H1 (cell line): ENCODE results near the gene UBE4A. TPM values are rescaled to one million over a fixed set of nuclear protein-coding genes. Genes with fewer than 3 reads are reported as not detected.

ENCODE experiments used
- CTCF ChIA-PET: fragments of 300-600 bp; sonication (Branson Sonifier 250); formaldehyde crosslinking; loops from one replicate; lab custom pipeline; 2021; ENCODE audit not compliant: partially characterized antibody; lab: Charles Lee
- POLR2A ChIA-PET: fragments of 300-600 bp; sonication (Branson Sonifier 250); formaldehyde crosslinking; loops from one replicate; lab custom pipeline; 2021; ENCODE audit warnings: inconsistent platforms; ENCODE audit not compliant: partially characterized antibody; lab: Charles Lee
- DNase-seq, 2 experiments: peaks; one replicate each; pipeline versions ENCODE4 v3.0.0 to v3.0.0-alpha.2; 2010 to 2022; ENCODE audit warnings: low spot score in 2 of 2, low read depth in 1 of 2, mixed read lengths in 1 of 2
- FAIRE-seq: peaks from 2 replicates; lab custom pipeline; 2011; peaks lifted over from hg19 to GRCh38; lab: Jason Lieb, UNC
- H2AFZ ChIP-seq: 2 replicates; pipeline ENCODE4 v1.8.1; 2012; ENCODE audit warnings: low read length, inconsistent platforms
- H2AK5ac ChIP-seq: 2 replicates; pipeline ENCODE4 v1.6.1; 2013; ENCODE audit warnings: low read depth, low read length
- H2BK120ac ChIP-seq: replicated peaks from 2 replicates; pipeline ENCODE3; 2013; ENCODE audit warnings: low read depth, low read length, inconsistent platforms
- H2BK12ac ChIP-seq: 2 replicates; pipeline ENCODE4 v1.6.1; 2013; ENCODE audit warnings: low read depth, low read length
- H2BK15ac ChIP-seq: 2 replicates; pipeline ENCODE4 v1.6.1; 2013; ENCODE audit warnings: low read length
- H2BK20ac ChIP-seq: 2 replicates; pipeline ENCODE4 v1.6.1; 2013; ENCODE audit warnings: low read length
- H2BK5ac ChIP-seq: 2 replicates; pipeline ENCODE4 v1.6.1; 2013; ENCODE audit warnings: low read depth, low read length
- H3K14ac ChIP-seq: 2 replicates; pipeline ENCODE4 v1.6.1; 2013; ENCODE audit warnings: inconsistent platforms; ENCODE audit not compliant: insufficient read length
- H3K18ac ChIP-seq: 2 replicates; pipeline ENCODE4 v1.6.1; 2013; ENCODE audit warnings: low read length; ENCODE audit errors: extremely low read depth
- H3K23ac ChIP-seq: 2 replicates; pipeline ENCODE4 v1.6.1; 2013; ENCODE audit warnings: inconsistent platforms; ENCODE audit not compliant: insufficient read length
- H3K23me2 ChIP-seq: 2 replicates; pipeline ENCODE4 v1.6.1; 2013; ENCODE audit warnings: low read depth, low read length
- H3K27ac ChIP-seq: 2 replicates; pipeline ENCODE4 v1.6.1; 2011; ENCODE audit warnings: low read depth, low read length, inconsistent platforms
- H3K27me3 ChIP-seq, 4 experiments: replicated peaks in 1 of 4; 1 replicate in 1 of 4; 2 replicates in 3 of 4; pipeline versions ENCODE4 v1.6.1 to v1.8.1; 2011 to 2013; ENCODE audit warnings: low read length in 3 of 4, mild to moderate bottlenecking in 3 of 4, inconsistent platforms in 2 of 4, mixed read lengths in 2 of 4, moderate library complexity in 1 of 4; ENCODE audit not compliant: control insufficient read depth in 3 of 4, insufficient read depth in 3 of 4; ENCODE audit errors: extremely low read depth in 1 of 4
- H3K36me3 ChIP-seq, 4 experiments: 2 replicates each; pipeline versions ENCODE4 v1.6.1 to v1.8.1; 2011 to 2013; ENCODE audit warnings: mild to moderate bottlenecking in 4 of 4, low read length in 3 of 4, moderate library complexity in 2 of 4, control low read depth in 1 of 4, inconsistent platforms in 1 of 4; ENCODE audit not compliant: insufficient read depth in 4 of 4, control insufficient read depth in 2 of 4
- H3K4ac ChIP-seq: replicated peaks from 2 replicates; pipeline ENCODE3; 2013; ENCODE audit warnings: low read length, low read depth, mixed read lengths, inconsistent platforms; ENCODE audit not compliant: insufficient read length
- H3K4me1 ChIP-seq, 4 experiments: replicated peaks in 1 of 4; 1 replicate in 1 of 4; 2 replicates in 3 of 4; pipeline versions ENCODE4 v1.6.1 to v1.8.1; 2011 to 2013; ENCODE audit warnings: low read length in 3 of 4, inconsistent platforms in 2 of 4, mixed read lengths in 1 of 4; ENCODE audit not compliant: insufficient read depth in 4 of 4, control insufficient read depth in 3 of 4
- H3K4me2 ChIP-seq, 2 experiments: 2 replicates each; pipeline versions ENCODE4 v1.6.1 to v1.8.1; 2011 to 2013; ENCODE audit warnings: low read depth in 2 of 2, low read length in 2 of 2, control low read depth in 1 of 2, inconsistent platforms in 1 of 2, mild to moderate bottlenecking in 1 of 2; ENCODE audit not compliant: insufficient read depth in 1 of 2
- H3K4me3 ChIP-seq, 4 experiments: fragments of 200-600, 300-600 bp in 1 of 4; sonication (generic), shearing (Covaris generic), sonication (Bioruptor Twin) in 1 of 4; 2 replicates each; pipeline versions ENCODE4 v1.5.1 to v1.8.1; 2011 to 2016; ENCODE audit warnings: low read length in 4 of 4, low read depth in 3 of 4, control low read depth in 2 of 4, inconsistent platforms in 2 of 4, mild to moderate bottlenecking in 2 of 4, mixed read lengths in 1 of 4, moderate library complexity in 1 of 4; ENCODE audit not compliant: insufficient read depth in 2 of 4; ENCODE audit errors: extremely low read depth in 1 of 4
- H3K56ac ChIP-seq: replicated peaks from 2 replicates; pipeline ENCODE3; 2013; ENCODE audit warnings: low read depth, mild to moderate bottlenecking, mixed read lengths, low read length, inconsistent platforms; ENCODE audit not compliant: insufficient read length
- H3K79me1 ChIP-seq: 2 replicates; pipeline ENCODE4 v1.6.1; 2013; ENCODE audit warnings: low read depth, low read length, control low read depth
- H3K79me2 ChIP-seq, 2 experiments: 2 replicates each; pipeline versions ENCODE4 v1.6.1 to v1.8.1; 2012 to 2013; ENCODE audit warnings: low read length in 2 of 2, mild to moderate bottlenecking in 2 of 2, inconsistent platforms in 1 of 2; ENCODE audit not compliant: insufficient read depth in 2 of 2, control insufficient read depth in 1 of 2
- H3K9ac ChIP-seq, 4 experiments: replicated peaks in 1 of 4; 1 replicate in 1 of 4; 2 replicates in 3 of 4; pipeline versions ENCODE4 v1.6.1 to v1.8.1; 2011 to 2013; ENCODE audit warnings: low read depth in 3 of 4, low read length in 3 of 4, control low read depth in 2 of 4, mild to moderate bottlenecking in 2 of 4, moderate library complexity in 2 of 4, inconsistent platforms in 1 of 4; ENCODE audit errors: extremely low read depth in 1 of 4
- H3K9me3 ChIP-seq, 2 experiments: 2 replicates each; pipeline versions ENCODE4 v1.6.1 to v1.8.1; 2012 to 2013; ENCODE audit warnings: mild to moderate bottlenecking in 2 of 2, moderate library complexity in 2 of 2, control low read depth in 1 of 2, inconsistent platforms in 1 of 2, low read depth in 1 of 2, low read length in 1 of 2, mixed read lengths in 1 of 2; ENCODE audit not compliant: insufficient read depth in 2 of 2
- H4K20me1 ChIP-seq, 2 experiments: replicated peaks in 1 of 2; 2 replicates each; pipeline versions ENCODE3 to v1.8.1; 2011 to 2013; ENCODE audit warnings: inconsistent platforms in 2 of 2, low read length in 2 of 2, mild to moderate bottlenecking in 1 of 2; ENCODE audit not compliant: insufficient read depth in 2 of 2, control insufficient read depth in 1 of 2
- H4K5ac ChIP-seq: 2 replicates; pipeline ENCODE4 v1.6.1; 2013; ENCODE audit warnings: low read length, low read depth, mixed read lengths, inconsistent platforms; ENCODE audit not compliant: insufficient read length
- H4K8ac ChIP-seq: 2 replicates; pipeline ENCODE4 v1.8.0; 2013; ENCODE audit warnings: mild to moderate bottlenecking, moderate library complexity, low read length, inconsistent platforms; ENCODE audit not compliant: insufficient read depth; ENCODE audit errors: extremely low read depth
- H4K91ac ChIP-seq: replicated peaks from 2 replicates; pipeline ENCODE3; 2013; ENCODE audit warnings: low read length, mixed read lengths, inconsistent platforms; ENCODE audit not compliant: insufficient read length
- CREB1 ChIP-seq: IDR thresholded peaks from 2 replicates; pipeline ENCODE4 v1.6.1; 2012; ENCODE audit warnings: inconsistent platforms
- CTBP2 ChIP-seq: IDR thresholded peaks from 2 replicates; pipeline ENCODE4 v1.7.0; 2011; ENCODE audit warnings: borderline replicate concordance, mild to moderate bottlenecking, moderate library complexity, mixed read lengths, low read length; ENCODE audit not compliant: insufficient read depth, insufficient read length
- EP300 ChIP-seq, 2 experiments: IDR thresholded peaks; 1 replicate in 1 of 2; 2 replicates in 1 of 2; pipeline ENCODE4 v1.6.1; 2011 to 2012; ENCODE audit warnings: low read depth in 2 of 2, low read length in 2 of 2, mild to moderate bottlenecking in 2 of 2, borderline replicate concordance in 1 of 2, inconsistent platforms in 1 of 2, moderate library complexity in 1 of 2
- FOSL1 ChIP-seq: IDR thresholded peaks from 2 replicates; pipeline ENCODE4 v1.6.1; 2011; ENCODE audit warnings: mild to moderate bottlenecking, low read depth, low read length, moderate library complexity; ENCODE audit not compliant: insufficient read depth
- KDM5A ChIP-seq: fragments of 200-600 bp; IDR thresholded peaks from 2 replicates; pipeline ENCODE4 v1.7.1; 2012; ENCODE audit warnings: mild to moderate bottlenecking, low read length, inconsistent platforms, mixed read lengths
- RFX5 ChIP-seq: IDR thresholded peaks from 2 replicates; pipeline ENCODE4 v1.6.1; 2011; ENCODE audit warnings: low read depth, low read length, improper control_type of control experiment, borderline replicate concordance
- RXRA ChIP-seq: IDR thresholded peaks from 2 replicates; pipeline ENCODE4 v1.6.1; 2011; ENCODE audit warnings: low read depth, mild to moderate bottlenecking, low read length, moderate library complexity; ENCODE audit not compliant: insufficient read depth
- SP1 ChIP-seq: IDR thresholded peaks from 2 replicates; pipeline ENCODE4 v1.6.1; 2011; ENCODE audit warnings: low read depth, low read length
- TBP ChIP-seq: IDR thresholded peaks from 2 replicates; pipeline ENCODE4 v1.6.1; 2011; ENCODE audit warnings: low read depth, low read length, improper control_type of control experiment
- TCF12 ChIP-seq: IDR thresholded peaks from 2 replicates; pipeline ENCODE4 v1.6.1; 2011; ENCODE audit warnings: low read depth, mild to moderate bottlenecking, low read length
- WGBS, 2 experiments: shearing (Covaris generic) in 1 of 2; methylation state at CpG; one replicate each; pipeline versions ENCODE4 v1.1.6 to v1.1.7; 2013 to 2015; ENCODE audit warnings: low lambda C conversion rate in 2 of 2, mixed read lengths in 2 of 2, inconsistent platforms in 1 of 2, low coverage in 1 of 2, missing lambda C conversion rate in 1 of 2; ENCODE audit not compliant: insufficient replicate concordance in 2 of 2, insufficient coverage in 1 of 2, insufficient read length in 1 of 2; ENCODE audit errors: extremely low coverage in 1 of 2, missing lambda C conversion rate in 1 of 2; 5-methylcytosine and 5-hydroxymethylcytosine counted together
- polyA plus RNA-seq, 7 experiments: library from polyadenylated mRNA; depleted of rRNA in 3 of 7; stranded (reverse) in 5 of 7; unstranded in 2 of 7; fragments of >200 nt in 5 of 7; fragments of 200-250 nt in 2 of 7; gene quantifications; 1 replicate in 5 of 7; 2 replicates in 1 of 7; 4 replicates in 1 of 7; pipeline versions ENCODE4 v1.2.1 to v1.2.3, GENCODE V29; 2011 to 2013; ENCODE audit warnings: missing spikeins in 2 of 7, mixed read lengths in 2 of 7
- total RNA-seq: library from RNA; stranded (reverse); fragmentation: NEBNext Ultra II Directional; extraction: Animal tissue kit (Norgen Biotek cat#: 25700); gene quantifications from 2 replicates; pipeline ENCODE4 v1.2.1, GENCODE V29; 2021
- TF ChIP-seq, protein P1 (sequence below), 3 experiments: IDR thresholded peaks; 1 replicate in 2 of 3; 2 replicates in 1 of 3; pipeline versions ENCODE4 v1.5.1 to v1.6.1; 2011; ENCODE audit warnings: low read length in 3 of 3, mild to moderate bottlenecking in 3 of 3, inconsistent platforms in 2 of 3, low read depth in 1 of 3, moderate library complexity in 1 of 3; ENCODE audit not compliant: insufficient read depth in 1 of 3; ENCODE audit errors: control extremely low read depth in 1 of 3
- TF ChIP-seq, protein P2 (sequence below): IDR thresholded peaks from 2 replicates; pipeline ENCODE4 v1.6.1; 2012; ENCODE audit warnings: inconsistent platforms

The UBE4A gene
- total and polyA plus RNA-seq, 2 of the 8 experiments (the other 6 are each of a cell fraction or from before 2014, with no cell fraction given) = 11.3 to 34.5 TPM

DNA sequence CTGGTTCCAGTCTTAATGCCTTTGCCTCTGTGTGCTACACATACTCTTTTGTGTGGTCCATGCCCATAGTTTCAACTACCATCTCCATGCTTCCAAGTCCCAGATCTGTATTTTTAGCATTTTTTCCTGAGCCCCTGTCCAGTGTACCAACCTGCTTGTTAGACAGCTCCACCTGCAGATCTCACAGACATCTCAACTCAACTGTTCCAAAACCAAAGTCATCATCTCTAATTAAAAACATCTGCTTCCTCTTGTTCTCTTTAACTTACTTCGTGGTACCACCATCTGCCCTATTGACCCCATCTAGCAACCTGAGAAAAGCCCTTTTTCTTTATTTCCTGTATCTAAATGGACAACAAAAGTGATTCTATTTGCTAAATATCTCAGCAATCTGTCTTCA, 68.3 kb downstream of the UBE4A start:
- 71% methylated on average over 1 of the region's 1 CpG; no CpG with 5 or more reads in 1 of the 2 experiments for WGBS, 2 experiments
- Histone ChIP-seq H3K79me2 (no peaks in the 10 kb centered on the region), H3K14ac (no peak overlapping the region), H3K4me1 (no peaks in the 10 kb centered on the region), H2AK5ac (no peak overlapping the region), H4K91ac (no peak overlapping the region), H3K9me3 (no peaks in the 10 kb centered on the region), H2BK5ac (no peak overlapping the region), H3K9ac (no peak overlapping the region), H3K79me1 (no peaks in the 10 kb centered on the region), H3K36me3 (no peaks in the 10 kb centered on the region), H2BK12ac (no peak overlapping the region), H4K8ac (no peak overlapping the region), H3K4ac (no peak overlapping the region), H3K4me2 (no peak overlapping the region), H4K5ac (no peak overlapping the region), H4K20me1 (no peaks in the 10 kb centered on the region), H3K27me3 (no peaks in the 10 kb centered on the region), H2BK15ac (no peak overlapping the region), H3K4me3 (no peak overlapping the region), H2AFZ (no peak overlapping the region), H3K56ac (no peak overlapping the region), H3K23me2 (no peaks in the 10 kb centered on the region), H2BK120ac (no peak overlapping the region)
- CTCF ChIA-PET = no interaction called here
- DNase-seq (no peak), FAIRE-seq (no peak)
- POLR2A ChIA-PET = interaction anchor here (0.8 to 2.1 kb wide), 3 partner anchors 8 to 21 kb away, joined by 3 to 9 read pairs (median 4); partner anchors contain the start of gene KMT2A
- TF ChIP-seq TBP = no peak
- TF ChIP-seq, protein P1, sequence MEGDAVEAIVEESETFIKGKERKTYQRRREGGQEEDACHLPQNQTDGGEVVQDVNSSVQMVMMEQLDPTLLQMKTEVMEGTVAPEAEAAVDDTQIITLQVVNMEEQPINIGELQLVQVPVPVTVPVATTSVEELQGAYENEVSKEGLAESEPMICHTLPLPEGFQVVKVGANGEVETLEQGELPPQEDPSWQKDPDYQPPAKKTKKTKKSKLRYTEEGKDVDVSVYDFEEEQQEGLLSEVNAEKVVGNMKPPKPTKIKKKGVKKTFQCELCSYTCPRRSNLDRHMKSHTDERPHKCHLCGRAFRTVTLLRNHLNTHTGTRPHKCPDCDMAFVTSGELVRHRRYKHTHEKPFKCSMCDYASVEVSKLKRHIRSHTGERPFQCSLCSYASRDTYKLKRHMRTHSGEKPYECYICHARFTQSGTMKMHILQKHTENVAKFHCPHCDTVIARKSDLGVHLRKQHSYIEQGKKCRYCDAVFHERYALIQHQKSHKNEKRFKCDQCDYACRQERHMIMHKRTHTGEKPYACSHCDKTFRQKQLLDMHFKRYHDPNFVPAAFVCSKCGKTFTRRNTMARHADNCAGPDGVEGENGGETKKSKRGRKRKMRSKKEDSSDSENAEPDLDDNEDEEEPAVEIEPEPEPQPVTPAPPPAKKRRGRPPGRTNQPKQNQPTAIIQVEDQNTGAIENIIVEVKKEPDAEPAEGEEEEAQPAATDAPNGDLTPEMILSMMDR (IDR thresholded peaks at IDR 0.05; ENCODE audit: control extremely low read depth in 1 of 3, insufficient read depth in 1 of 3, low read depth in 1 of 3, low read length in 3 of 3) = no peak
- no peak for TF ChIP-seq FOSL1
- TF ChIP-seq SP1 = no peak
- no peak for TF ChIP-seq TCF12
- TF ChIP-seq CREB1 = no peak
- no peak for TF ChIP-seq RFX5
- TF ChIP-seq EP300 (IDR thresholded peaks at IDR 0.05; ENCODE audit: borderline replicate concordance in 1 of 2, low read depth in 2 of 2, low read length in 2 of 2) = no peak
- TF ChIP-seq KDM5A = no peak
- TF ChIP-seq CTBP2 = no peak
- TF ChIP-seq, protein P2, sequence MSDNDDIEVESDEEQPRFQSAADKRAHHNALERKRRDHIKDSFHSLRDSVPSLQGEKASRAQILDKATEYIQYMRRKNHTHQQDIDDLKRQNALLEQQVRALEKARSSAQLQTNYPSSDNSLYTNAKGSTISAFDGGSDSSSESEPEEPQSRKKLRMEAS = no peak
- TF ChIP-seq RXRA = no peak
- TF ChIP-seq, all 59 proteins: peak for 0
- H3K23ac ChIP-seq = no peak overlapping the region
- H3K18ac ChIP-seq = no peak overlapping the region
- H2BK20ac ChIP-seq = no peak overlapping the region
- no peak overlapping the region for H3K27ac ChIP-seq
